Panc1 (cell line): ENCODE data around the gene SRC. TPM values are rescaled to one million over a fixed set of nuclear protein-coding genes. Genes with fewer than 3 reads are reported as not detected.

Experiments
- ATAC-seq: fragments of 200-7000 bp; cut with Tn5 transposase; 2 replicates; pipeline ENCODE4 v1.9.1; 2020; ENCODE audit warnings: mild to moderate bottlenecking, moderate library complexity
- BruUV-seq: library from RNA; stranded (reverse); fragments of 400-500 nt; replicated peaks from 2 replicates; lab custom pipeline; 2021; lab: Mats Ljungman, UMichigan
- CTCF ChIA-PET: fragments of 300-600 bp; sonication (Branson Sonifier 250); formaldehyde crosslinking; loops from one replicate; lab custom pipeline; 2022; ENCODE audit warnings: antibody characterized with exemption; lab: Charles Lee
- POLR2A ChIA-PET: fragments of 300-600 bp; sonication (Branson Sonifier 250); formaldehyde crosslinking; loops from one replicate; lab custom pipeline; 2022; ENCODE audit warnings: antibody characterized with exemption; lab: Charles Lee
- DNase-seq: peaks from one replicate; pipeline ENCODE4 v3.0.0-alpha.2; 2010; ENCODE audit warnings: low read depth, low spot score
- H3K27ac ChIP-seq: 2 replicates; pipeline ENCODE4 v1.5.1; 2011; ENCODE audit warnings: mild to moderate bottlenecking, low read length, inconsistent platforms
- H3K27me3 ChIP-seq: fragments of 200-500 bp; sonication (Bioruptor generic); 2 replicates; pipeline ENCODE4 v1.6.0; 2014; ENCODE audit warnings: low read length, inconsistent platforms; ENCODE audit not compliant: control insufficient read depth, insufficient read depth
- H3K36me3 ChIP-seq: fragments of 200-500 bp; sonication (Bioruptor generic); 2 replicates; pipeline ENCODE4 v1.5.1; 2014; ENCODE audit warnings: inconsistent platforms, mild to moderate bottlenecking, low read length, moderate library complexity; ENCODE audit not compliant: control insufficient read depth, insufficient read depth
- H3K4me1 ChIP-seq: 2 replicates; pipeline ENCODE4 v1.5.1; 2011; ENCODE audit warnings: inconsistent platforms, mild to moderate bottlenecking, low read length, moderate library complexity; ENCODE audit not compliant: control insufficient read depth, insufficient read depth
- H3K4me3 ChIP-seq, 2 experiments: 2 replicates each; pipeline ENCODE4 v1.5.1; 2011 to 2012; ENCODE audit warnings: low read depth in 2 of 2, low read length in 2 of 2, mild to moderate bottlenecking in 2 of 2, inconsistent platforms in 1 of 2, moderate library complexity in 1 of 2
- H3K9me3 ChIP-seq: fragments of 200-500 bp; sonication (Bioruptor generic); 2 replicates; pipeline ENCODE4 v1.5.1; 2014; ENCODE audit warnings: low read depth, mild to moderate bottlenecking, inconsistent platforms, low read length, moderate library complexity; ENCODE audit not compliant: control insufficient read depth, insufficient read depth
- CTCF ChIP-seq: fragments of 450-650 bp; IDR thresholded peaks from 2 replicates; pipeline ENCODE4 v1.5.1; 2017; ENCODE audit warnings: mild to moderate bottlenecking
- POLR2AphosphoS5 ChIP-seq: IDR thresholded peaks from 2 replicates; pipeline ENCODE4 v1.6.1; 2012; ENCODE audit warnings: mild to moderate bottlenecking, low read depth, low read length, moderate library complexity
- REST ChIP-seq, 2 experiments: IDR thresholded peaks; 2 replicates each; pipeline ENCODE4 v1.6.1; 2011 to 2012; ENCODE audit warnings: low read depth in 2 of 2, control low read depth in 1 of 2, low read length in 1 of 2, mild to moderate bottlenecking in 1 of 2, moderate library complexity in 1 of 2; ENCODE audit not compliant: insufficient read depth in 1 of 2
- SIN3A ChIP-seq: IDR thresholded peaks from 2 replicates; pipeline ENCODE4 v1.6.1; 2012; ENCODE audit warnings: low read depth, mild to moderate bottlenecking, low read length, moderate library complexity, borderline replicate concordance; ENCODE audit not compliant: insufficient read depth
- TCF7L2 ChIP-seq: IDR thresholded peaks from 2 replicates; pipeline ENCODE4 v1.6.1; 2011; ENCODE audit warnings: mild to moderate bottlenecking, low read depth, low read length, inconsistent platforms
- in situ Hi-C: cut with HindIII; loops from 2 replicates; pipeline ENCODE4 v1.10.0; 2016; ENCODE audit warnings: low sequenced_read_pairs, low pct_unique_long_range_greater_than_20kb
- intact Hi-C: fragments of 100-400 bp; cut with micrococcal nuclease; formaldehyde crosslinking; loops from one replicate; pipeline ENCODE4 v1.10.0; 2022; ENCODE audit not compliant: unreplicated experiment
- total RNA-seq: library from RNA; stranded (reverse); gene quantifications from one replicate; pipeline ENCODE4 v1.2.1, GENCODE V29; 2021; ENCODE audit not compliant: unreplicated experiment

SRC gene
- total RNA-seq, 1 experiment from 2014 or later = 24.9 TPM

GRCh38 chr20:37317994-37318640 is 27.8 kb upstream of the SRC start:
- in situ Hi-C loops = no loop called here
- DNase-seq = no peak
- H3K4me3 ChIP-seq = no peak overlapping the region
- ChIA-PET CTCF (no interaction called here), POLR2A (no interaction called here)
- no peaks in the 10 kb centered on the region for H3K9me3 ChIP-seq
- no peaks in the 10 kb centered on the region for H3K4me1 ChIP-seq
- no peak for TF ChIP-seq SIN3A
- TF ChIP-seq CTCF = no peak
- no peak for TF ChIP-seq TCF7L2
- no peak for TF ChIP-seq REST (IDR thresholded peaks at IDR 0.05; ENCODE audit: insufficient read depth in 1 of 2, low read depth in 2 of 2, low read length in 1 of 2)
- TF ChIP-seq POLR2AphosphoS5 = no peak
- no peaks in the 10 kb centered on the region for H3K27me3 ChIP-seq
- no peaks in the 10 kb centered on the region for H3K36me3 ChIP-seq
- H3K27ac ChIP-seq = no peak overlapping the region
- ATAC-seq = no peak
- BruUV-seq = no TSS peak
- intact Hi-C loops = no loop called here

- DNase-seq = no peak
- H3K4me1 ChIP-seq = no peaks in the 10 kb centered on the region
- no peak for ATAC-seq
These were observed 26.7 kb upstream of the SRC start for GRCh38 chr20:37319151-37319671.

More at GRCh38 chr20:37319151-37319671, 26.7 kb upstream of the SRC start:
- no peaks in the 10 kb centered on the region for H3K27me3 ChIP-seq
- intact Hi-C loops (no loop called here), in situ Hi-C loops (no loop called here)
- no peaks in the 10 kb centered on the region for H3K36me3 ChIP-seq
- POLR2A ChIA-PET = interaction anchor here (0.6 kb wide), 1 partner anchor 16 kb away, joined by 4 read pairs; no protein-coding TSS in a partner anchor
- TF ChIP-seq POLR2AphosphoS5 (no peak), TCF7L2 (no peak), REST (IDR thresholded peaks at IDR 0.05; ENCODE audit: insufficient read depth in 1 of 2, low read depth in 2 of 2, low read length in 1 of 2) (no peak), CTCF (no peak)
- H3K9me3 ChIP-seq = no peaks in the 10 kb centered on the region
- CTCF ChIA-PET = no interaction called here
- H3K4me3 ChIP-seq = no peak overlapping the region
- BruUV-seq = no TSS peak
- no peak overlapping the region for H3K27ac ChIP-seq
